ENCODE data around the gene SETBP1.

GRCh38 chr18:44909191-44909719, 228.6 kb downstream of the SETBP1 start:
- TF ChIP-seq NCOA1 (CRISPR knock-in tag; IDR thresholded peaks at IDR 0.05) (no peak), NR2F6 (IDR thresholded peaks at IDR 0.05) (no peak), NR2F6 (CRISPR knock-in tag; IDR thresholded peaks at IDR 0.05) (no peak), TP53 (CRISPR knock-in tag; conservative IDR thresholded peaks at IDR 0.05) (no peak)
- TF ChIP-seq, protein P1, sequence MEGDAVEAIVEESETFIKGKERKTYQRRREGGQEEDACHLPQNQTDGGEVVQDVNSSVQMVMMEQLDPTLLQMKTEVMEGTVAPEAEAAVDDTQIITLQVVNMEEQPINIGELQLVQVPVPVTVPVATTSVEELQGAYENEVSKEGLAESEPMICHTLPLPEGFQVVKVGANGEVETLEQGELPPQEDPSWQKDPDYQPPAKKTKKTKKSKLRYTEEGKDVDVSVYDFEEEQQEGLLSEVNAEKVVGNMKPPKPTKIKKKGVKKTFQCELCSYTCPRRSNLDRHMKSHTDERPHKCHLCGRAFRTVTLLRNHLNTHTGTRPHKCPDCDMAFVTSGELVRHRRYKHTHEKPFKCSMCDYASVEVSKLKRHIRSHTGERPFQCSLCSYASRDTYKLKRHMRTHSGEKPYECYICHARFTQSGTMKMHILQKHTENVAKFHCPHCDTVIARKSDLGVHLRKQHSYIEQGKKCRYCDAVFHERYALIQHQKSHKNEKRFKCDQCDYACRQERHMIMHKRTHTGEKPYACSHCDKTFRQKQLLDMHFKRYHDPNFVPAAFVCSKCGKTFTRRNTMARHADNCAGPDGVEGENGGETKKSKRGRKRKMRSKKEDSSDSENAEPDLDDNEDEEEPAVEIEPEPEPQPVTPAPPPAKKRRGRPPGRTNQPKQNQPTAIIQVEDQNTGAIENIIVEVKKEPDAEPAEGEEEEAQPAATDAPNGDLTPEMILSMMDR (CRISPR knock-in tag; IDR thresholded peaks at IDR 0.05) = no peak
